CD4-positive, alpha-beta T cell treated with Interleukin-1 beta for 1 hour (primary cell): ENCODE measurements around the gene FBXL22.

ENCODE experiments used
- DNase-seq, 2 donors: peaks; one replicate each; pipeline ENCODE4 v3.0.0-alpha.2; 2020 to 2022

The FBXL22 gene

GRCh38 chr15:63597038-63597790 lies at the start of gene FBXL22:
FBXL22 (plus strand) TSS chr15:63597387; CDS start chr15:63597393, 6 bp downstream.
- no peak for DNase-seq

- DNase-seq, result no peak
Observed at GRCh38 chr15:63551400-63551799, 45.8 kb upstream of the FBXL22 start.

- DNase-seq, result peak in 1 of 2 donors; percentile 12
Observed at GRCh38 chr15:63553388-63553791, 43.8 kb upstream of the FBXL22 start.

GRCh38 chr15:63554337-63554927 lies 42.8 kb upstream of the FBXL22 start:
- DNase-seq, result no peak

- no peak for DNase-seq
Observed at GRCh38 chr15:63555507-63555906, 41.7 kb upstream of the FBXL22 start.

GRCh38 chr15:63556246-63556645 lies 40.9 kb upstream of the FBXL22 start:
- DNase-seq, result no peak

- no peak for DNase-seq
Observed at GRCh38 chr15:63556736-63557135, 40.5 kb upstream of the FBXL22 start.

- no peak for DNase-seq
Observed at GRCh38 chr15:63559753-63560152, 37.4 kb upstream of the FBXL22 start.

- DNase-seq, result peak in 1 of 2 donors; percentile 11
Observed at GRCh38 chr15:63560741-63561448, 36.3 kb upstream of the FBXL22 start.

- no peak for DNase-seq
Observed at GRCh38 chr15:63564093-63564492, 33.1 kb upstream of the FBXL22 start.

GRCh38 chr15:63565536-63566186 lies 31.5 kb upstream of the FBXL22 start:
- DNase-seq, result no peak

GRCh38 chr15:63572749-63573464 lies 24.3 kb upstream of the FBXL22 start:
- DNase-seq, result no peak

- DNase-seq, result no peak
Observed at GRCh38 chr15:63573533-63573932, 23.7 kb upstream of the FBXL22 start.

- no peak for DNase-seq
Observed at GRCh38 chr15:63575312-63575711, 21.9 kb upstream of the FBXL22 start.

- no peak for DNase-seq
Observed at GRCh38 chr15:63576441-63576840, 20.7 kb upstream of the FBXL22 start.

- no peak for DNase-seq
Observed at GRCh38 chr15:63582179-63582578, 15.0 kb upstream of the FBXL22 start.

GRCh38 chr15:63582718-63583426 lies 14.3 kb upstream of the FBXL22 start:
- DNase-seq, result no peak

GRCh38 chr15:63586790-63587189 lies 10.4 kb upstream of the FBXL22 start:
- DNase-seq, result no peak

GRCh38 chr15:63587527-63587926 lies 9.7 kb upstream of the FBXL22 start:
- DNase-seq, result no peak

GRCh38 chr15:63588826-63589225 lies 8.4 kb upstream of the FBXL22 start:
- no peak for DNase-seq

GRCh38 chr15:63593705-63594671 lies 3.2 kb upstream of the FBXL22 start:
- no peak for DNase-seq
